Measurements from ENCODE around the gene ELOVL2.

GRCh38 chr6:11008821-11009220, 35.3 kb downstream of the ELOVL2 start:
- TF ChIP-seq CTCF (IDR thresholded peaks at IDR 0.05; ENCODE audit: borderline replicate concordance, extremely low read depth, low read length, poor library complexity, severe bottlenecking) (no peak), EZH2 (IDR thresholded peaks at IDR 0.05; ENCODE audit: borderline replicate concordance, low read depth, low read length, severe bottlenecking) (no peak)

All from DND-41 (cell line).